HG03066 (cell line): ENCODE measurements around the gene ATXN7L1.
"Not testable (repeated sequence)": the region's sequence is repeated elsewhere in the genome, so short reads cannot be mapped to it uniquely, and the experiment has no call there.

Experiments
- ATAC-seq: cut with Tn5 transposase; IDR thresholded peaks from one replicate; pipeline ENCODE4 v1.9.1; 2021; ENCODE audit warnings: low read depth; ENCODE audit not compliant: unreplicated experiment

Gene ATXN7L1

DNA sequence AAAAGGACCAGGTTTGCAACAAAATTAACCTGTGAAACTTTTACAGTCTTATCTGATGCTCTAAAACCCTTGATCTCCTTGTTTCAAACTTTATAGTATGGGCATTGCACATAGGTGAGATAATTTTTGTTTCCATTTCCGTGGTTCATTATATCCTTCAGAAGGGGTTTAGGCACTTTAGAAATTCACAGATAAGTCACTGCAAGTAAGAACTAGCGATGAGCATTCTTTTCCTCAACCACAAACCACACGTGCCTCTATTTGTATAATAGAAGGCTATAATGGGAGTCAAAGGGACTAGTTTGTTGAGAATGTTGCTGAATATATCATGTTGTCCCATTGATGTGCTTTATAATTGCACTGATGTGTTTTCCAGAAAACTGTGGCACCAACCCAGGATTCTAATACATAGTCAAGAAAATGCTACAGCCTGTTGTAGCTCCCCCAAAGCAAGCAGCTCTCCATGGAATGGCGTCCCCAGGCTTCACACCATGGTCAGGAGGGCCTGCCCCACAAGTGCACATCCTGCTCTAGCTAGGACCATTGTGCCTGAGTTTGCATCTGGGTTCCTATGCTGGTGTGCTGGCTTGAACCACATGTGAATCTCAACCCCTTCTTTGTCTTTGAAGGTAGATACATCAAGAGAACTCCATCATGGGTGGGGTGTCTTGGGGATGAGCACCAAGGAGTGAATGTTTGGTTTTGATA is 14.0 kb upstream of the ATXN7L1 start:
- ATAC-seq, result no peak

DNA sequence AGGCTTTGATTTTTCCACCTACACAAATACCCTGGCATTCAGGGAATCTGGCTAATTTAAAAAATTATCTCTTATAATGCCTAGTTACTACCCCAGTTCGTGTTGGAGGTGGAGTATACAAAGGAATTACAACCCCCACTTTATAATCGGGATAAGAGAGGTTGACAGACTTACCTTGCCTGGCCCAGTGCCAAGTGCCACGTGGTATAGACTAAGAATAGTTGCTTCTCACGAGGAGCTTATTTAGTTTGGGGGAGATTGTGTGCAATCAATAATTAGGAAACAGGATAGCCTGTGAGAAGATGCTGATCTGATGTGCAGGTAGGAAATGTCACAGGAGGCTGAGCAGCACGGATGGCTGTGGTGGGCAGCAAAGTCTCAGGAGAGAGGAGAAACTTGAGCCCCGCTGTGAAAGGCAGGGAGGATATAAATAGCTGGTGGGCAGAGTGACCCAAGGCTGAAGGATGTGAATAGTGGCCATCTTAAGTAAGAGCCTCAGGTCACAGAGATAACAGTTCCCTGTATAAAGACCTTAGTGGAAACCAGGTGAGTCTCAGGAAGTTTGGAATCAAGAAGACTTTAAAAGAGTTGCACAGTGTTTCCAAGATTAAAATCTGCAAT is 11.3 kb upstream of the ATXN7L1 start:
- no peak for ATAC-seq

DNA sequence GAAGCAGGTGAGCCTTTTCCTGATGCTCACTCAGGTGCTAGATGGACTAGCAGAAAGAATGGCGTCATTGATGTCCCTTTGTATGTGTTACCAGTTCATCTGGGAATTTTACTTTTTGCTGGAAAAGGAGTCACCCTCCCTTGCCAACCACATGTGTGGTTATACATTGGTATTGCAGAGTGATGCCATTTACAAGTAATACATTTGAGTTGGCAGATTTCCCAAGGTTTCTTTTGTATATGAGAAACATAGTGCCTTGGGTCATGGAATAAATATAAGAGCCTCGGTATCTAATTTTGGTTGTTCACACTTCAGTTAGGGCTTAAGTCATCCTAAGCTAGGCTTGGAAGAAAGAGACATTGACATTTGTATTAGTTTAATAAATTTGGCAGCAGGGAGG is 10.4 kb upstream of the ATXN7L1 start:
- no peak for ATAC-seq

- ATAC-seq, result no peak
Observed at GRCh38 chr7:105885387-105886111, 9.2 kb upstream of the ATXN7L1 start.

GRCh38 chr7:105883179-105883578 is 6.8 kb upstream of the ATXN7L1 start:
- ATAC-seq, result not testable (repeated sequence)

- ATAC-seq, result no peak
Observed at GRCh38 chr7:105881439-105881838, 5.0 kb upstream of the ATXN7L1 start.

GRCh38 chr7:105880571-105881330 is 4.4 kb upstream of the ATXN7L1 start:
- ATAC-seq, result no peak

- no peak for ATAC-seq
Observed at GRCh38 chr7:105879782-105880181, 3.4 kb upstream of the ATXN7L1 start.

DNA sequence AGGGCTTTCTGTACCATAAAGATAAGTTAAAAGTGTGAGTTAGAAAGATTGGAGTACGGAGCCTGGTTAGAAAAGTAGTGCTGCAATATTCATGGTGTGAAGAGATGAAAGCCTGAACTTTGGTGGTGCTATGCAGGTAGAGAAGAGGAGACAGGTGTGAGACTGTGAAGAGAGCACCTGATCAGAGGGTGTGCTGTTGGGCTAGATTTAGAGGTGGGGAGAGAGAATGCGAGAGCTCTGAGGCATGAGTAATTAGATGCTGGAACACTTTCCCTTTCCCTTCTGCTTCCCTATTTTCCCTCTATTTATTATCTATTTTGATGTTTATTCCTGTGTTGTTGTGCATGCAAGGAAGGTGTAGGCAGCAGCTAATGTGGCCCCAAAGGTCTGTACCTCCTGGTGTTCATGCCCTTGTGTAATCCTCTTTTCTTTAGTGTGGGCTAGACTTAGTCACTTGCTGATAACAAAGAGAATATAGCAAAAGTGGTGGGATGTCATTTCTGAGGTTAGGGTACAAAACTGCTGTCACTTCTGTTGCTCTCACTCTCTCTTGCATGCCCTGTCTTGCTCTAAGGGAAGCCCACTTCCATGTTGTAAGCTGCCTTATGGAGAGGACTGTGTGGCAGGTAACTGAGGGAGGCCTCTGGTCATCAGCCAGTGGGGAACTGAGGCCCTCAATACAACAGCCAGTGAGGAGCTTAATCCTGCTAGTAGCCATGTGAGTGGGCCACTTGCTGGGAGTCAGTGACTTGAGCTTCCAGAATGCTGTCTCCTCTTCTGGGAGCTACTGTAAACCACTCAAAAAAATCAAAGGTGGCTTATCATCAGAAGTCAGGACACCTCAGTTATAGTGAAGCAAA is 2.6 kb upstream of the ATXN7L1 start:
- no peak for ATAC-seq

- no peak for ATAC-seq
Observed at GRCh38 chr7:105877736-105878135, 1.3 kb upstream of the ATXN7L1 start.

GRCh38 chr7:105876964-105877601 is 684 bp upstream of the ATXN7L1 start:
- no peak for ATAC-seq

GRCh38 chr7:105875505-105875904 is 894 bp downstream of the ATXN7L1 start:
- ATAC-seq, result no peak

- ATAC-seq, result no peak
Observed at GRCh38 chr7:105874055-105874454, 2.3 kb downstream of the ATXN7L1 start.

- no peak for ATAC-seq
Observed at GRCh38 chr7:105872491-105872890, 3.9 kb downstream of the ATXN7L1 start.

DNA sequence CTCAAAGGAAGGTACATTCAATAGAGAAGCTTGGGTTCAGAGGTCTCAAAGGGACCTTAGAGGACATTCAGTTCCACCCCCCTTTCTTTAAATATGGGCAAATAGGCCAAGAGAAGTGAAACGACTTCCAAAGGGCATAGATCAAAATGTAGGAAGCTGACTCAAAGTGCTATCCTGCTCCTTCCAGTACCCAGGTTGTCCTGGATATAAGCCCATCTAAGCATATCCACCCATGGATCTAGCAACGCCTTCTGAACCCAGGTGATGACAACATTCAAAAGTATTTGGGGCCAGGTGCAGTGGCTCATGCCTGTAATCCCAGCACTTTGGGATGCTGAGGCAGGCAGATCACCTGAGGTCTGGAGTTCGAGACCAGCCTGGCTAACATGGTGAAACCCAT is 5.3 kb downstream of the ATXN7L1 start:
- ATAC-seq, result no peak

DNA sequence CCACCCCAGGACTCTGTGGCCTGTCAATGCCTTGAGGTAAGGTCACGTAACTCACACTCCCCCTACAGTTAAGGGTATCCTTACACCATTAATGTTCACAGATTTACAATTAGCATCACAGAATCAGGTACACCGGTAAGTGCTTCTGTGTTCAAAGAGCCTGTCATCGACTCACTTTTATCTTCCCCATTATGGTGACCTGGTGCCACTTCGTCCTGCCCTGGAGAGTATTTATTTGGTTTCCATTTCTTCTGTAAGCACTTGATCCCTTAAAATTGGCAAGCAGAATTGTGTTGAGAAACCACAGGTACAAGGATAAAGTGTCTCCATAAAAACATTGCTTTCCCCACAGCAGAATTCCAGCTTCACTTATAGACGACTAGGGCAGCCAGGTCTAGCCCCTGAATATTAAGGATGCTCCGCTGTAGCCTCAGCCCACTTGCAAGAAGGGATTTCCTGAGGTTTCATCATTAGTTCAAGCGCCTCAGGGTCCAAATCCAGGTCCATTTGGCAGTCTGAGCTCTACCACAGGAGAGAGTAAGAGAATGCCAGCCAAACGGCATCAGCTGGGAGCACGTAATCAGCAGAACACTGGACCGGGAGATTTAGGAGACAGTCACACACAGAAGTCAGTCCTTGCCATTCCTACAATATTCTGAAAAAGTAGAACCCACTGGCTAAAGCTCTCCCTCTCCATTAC is 10.1 kb downstream of the ATXN7L1 start:
- no peak for ATAC-seq

DNA sequence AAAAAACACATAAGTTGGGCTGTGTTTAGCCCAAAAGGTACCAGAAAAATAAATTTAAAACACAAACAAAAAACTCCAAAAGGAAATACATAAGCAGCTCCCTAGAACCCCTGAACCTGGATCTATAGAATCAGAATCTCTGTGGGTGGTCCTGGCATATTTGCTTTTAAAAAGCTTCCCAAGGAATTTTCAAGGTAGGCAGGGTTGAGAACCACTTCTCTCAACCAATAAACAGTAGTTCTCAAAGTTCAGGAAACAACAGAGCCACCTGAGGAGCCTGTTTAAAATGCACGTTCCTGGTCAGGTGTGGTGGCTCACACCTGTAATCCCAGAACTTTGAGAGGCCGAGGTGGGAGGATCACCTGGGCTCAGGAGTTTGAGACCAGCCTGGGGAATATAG is 12.5 kb downstream of the ATXN7L1 start:
- no peak for ATAC-seq

DNA sequence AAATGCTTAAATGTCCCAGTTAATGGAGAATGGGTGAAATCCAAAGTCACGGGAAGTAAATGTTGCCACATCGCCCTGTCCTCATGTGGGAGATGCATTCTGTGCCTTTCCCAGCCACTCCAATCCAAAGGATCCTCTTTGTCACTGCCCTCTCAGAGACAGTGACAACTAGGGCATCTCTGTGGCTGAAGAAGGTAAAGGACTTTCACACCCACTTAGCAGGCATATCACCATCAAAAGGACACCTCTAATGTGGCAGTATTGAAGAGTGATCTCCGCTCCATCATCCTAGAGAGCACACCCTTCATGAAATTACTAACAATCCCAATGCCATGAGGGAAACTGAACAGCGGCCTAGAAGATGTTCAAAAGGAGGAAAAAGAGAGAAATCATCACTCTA is 13.6 kb downstream of the ATXN7L1 start:
- no peak for ATAC-seq

DNA sequence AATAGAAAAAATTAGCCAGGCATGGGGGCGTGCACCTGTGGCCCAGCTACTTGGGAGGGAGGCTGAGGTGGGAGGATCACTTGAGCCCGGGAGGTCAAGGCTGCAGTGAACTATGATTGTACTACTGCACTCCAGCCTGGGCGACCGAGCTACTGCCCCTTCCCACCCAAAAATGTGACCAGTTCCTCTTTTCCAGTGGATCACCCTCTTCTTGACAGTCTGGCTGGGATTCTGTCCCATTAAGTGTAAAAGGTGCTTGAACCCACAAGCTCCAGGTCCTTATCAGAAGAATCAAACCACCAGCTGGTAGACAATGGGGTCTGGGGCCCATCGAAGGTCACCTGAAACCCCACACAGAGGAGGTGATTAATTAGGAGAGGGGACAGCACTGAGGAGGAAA is 14.1 kb downstream of the ATXN7L1 start:
- ATAC-seq, result no peak
